AG09309 (cell line): ENCODE results near the gene AHSG.

Experiments used
- DNase-seq: peaks from one replicate; pipeline ENCODE4 v3.0.0-alpha.2; 2010; ENCODE audit warnings: low read depth
- H3K4me3 ChIP-seq: 2 replicates; pipeline ENCODE4 v1.5.1; 2011; ENCODE audit warnings: mild to moderate bottlenecking, low read depth, low read length, moderate library complexity; ENCODE audit not compliant: control insufficient read depth
- TF ChIP-seq, protein P1 (sequence below): IDR thresholded peaks from 2 replicates; pipeline ENCODE4 v1.5.1; 2011; ENCODE audit warnings: mild to moderate bottlenecking, low read depth, low read length, inconsistent platforms; ENCODE audit not compliant: insufficient read depth, control insufficient read depth; ENCODE audit errors: missing control alignments

Gene AHSG

DNA sequence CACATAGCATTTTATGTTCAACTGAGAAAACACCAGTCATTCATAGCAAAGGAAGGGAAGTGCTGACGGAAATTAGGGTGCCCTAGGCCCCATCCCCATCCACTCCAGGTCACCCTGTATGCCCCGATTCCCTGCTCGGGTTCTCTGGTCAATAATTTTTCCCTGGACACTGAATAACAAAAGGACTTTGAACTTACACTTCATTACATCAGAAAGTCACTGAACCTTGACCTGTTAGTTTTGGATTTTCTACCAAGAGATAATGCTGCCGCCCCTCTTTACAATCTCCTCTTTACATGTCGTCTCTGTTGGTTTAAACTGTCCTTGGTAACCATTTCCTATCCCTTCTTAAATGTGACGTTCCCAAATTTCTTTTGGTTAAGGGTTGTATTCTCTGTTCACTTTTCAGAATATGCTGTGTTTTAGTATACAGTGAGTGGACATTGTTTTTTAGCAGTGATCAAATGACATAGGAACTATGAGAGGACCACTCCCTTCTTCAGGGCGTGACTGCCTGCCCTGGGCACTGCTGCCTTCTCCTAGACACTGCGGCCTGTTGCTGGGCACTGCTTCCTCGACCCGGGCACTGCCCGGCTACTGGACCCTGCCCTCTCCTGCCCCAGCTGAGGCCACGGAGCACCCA, 13.6 kb upstream of the AHSG start:
- TF ChIP-seq, protein P1, sequence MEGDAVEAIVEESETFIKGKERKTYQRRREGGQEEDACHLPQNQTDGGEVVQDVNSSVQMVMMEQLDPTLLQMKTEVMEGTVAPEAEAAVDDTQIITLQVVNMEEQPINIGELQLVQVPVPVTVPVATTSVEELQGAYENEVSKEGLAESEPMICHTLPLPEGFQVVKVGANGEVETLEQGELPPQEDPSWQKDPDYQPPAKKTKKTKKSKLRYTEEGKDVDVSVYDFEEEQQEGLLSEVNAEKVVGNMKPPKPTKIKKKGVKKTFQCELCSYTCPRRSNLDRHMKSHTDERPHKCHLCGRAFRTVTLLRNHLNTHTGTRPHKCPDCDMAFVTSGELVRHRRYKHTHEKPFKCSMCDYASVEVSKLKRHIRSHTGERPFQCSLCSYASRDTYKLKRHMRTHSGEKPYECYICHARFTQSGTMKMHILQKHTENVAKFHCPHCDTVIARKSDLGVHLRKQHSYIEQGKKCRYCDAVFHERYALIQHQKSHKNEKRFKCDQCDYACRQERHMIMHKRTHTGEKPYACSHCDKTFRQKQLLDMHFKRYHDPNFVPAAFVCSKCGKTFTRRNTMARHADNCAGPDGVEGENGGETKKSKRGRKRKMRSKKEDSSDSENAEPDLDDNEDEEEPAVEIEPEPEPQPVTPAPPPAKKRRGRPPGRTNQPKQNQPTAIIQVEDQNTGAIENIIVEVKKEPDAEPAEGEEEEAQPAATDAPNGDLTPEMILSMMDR: no peak

GRCh38 chr3:186599785-186600166, 13.1 kb upstream of the AHSG start:
- DNase-seq: no peak
- TF ChIP-seq, protein P1: no peak
- H3K4me3 ChIP-seq: no peak overlapping the region

More for the DNA sequence above, 13.6 kb upstream of the AHSG start:
- H3K4me3 ChIP-seq: no peak overlapping the region
- DNase-seq: no peak

DNA sequence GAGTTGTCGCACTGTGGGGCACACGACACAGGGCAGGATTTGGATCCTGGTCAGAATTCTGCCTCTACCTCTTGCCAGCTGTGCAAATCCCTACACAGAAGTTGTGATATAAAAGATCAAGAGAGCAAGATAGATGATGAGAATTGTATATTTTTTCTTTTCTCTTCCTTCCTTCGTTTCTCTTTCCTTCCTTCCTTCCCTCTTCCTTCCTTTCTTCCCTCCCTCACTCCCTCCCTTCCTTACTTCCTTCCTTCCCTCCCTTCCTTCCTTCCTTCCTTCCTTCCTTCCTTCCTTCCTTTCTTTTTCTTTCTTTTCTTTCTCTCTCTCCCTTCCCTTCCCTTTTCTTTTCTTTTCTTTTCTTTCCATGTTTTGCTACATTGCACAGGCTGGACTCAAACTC, 12.0 kb upstream of the AHSG start:
- TF ChIP-seq, protein P1: no peak
- no peak overlapping the region for H3K4me3 ChIP-seq
- DNase-seq: no peak

GRCh38 chr3:186603159-186603558, 9.7 kb upstream of the AHSG start:
- no peak overlapping the region for H3K4me3 ChIP-seq
- no peak for DNase-seq
- TF ChIP-seq, protein P1: no peak

DNA sequence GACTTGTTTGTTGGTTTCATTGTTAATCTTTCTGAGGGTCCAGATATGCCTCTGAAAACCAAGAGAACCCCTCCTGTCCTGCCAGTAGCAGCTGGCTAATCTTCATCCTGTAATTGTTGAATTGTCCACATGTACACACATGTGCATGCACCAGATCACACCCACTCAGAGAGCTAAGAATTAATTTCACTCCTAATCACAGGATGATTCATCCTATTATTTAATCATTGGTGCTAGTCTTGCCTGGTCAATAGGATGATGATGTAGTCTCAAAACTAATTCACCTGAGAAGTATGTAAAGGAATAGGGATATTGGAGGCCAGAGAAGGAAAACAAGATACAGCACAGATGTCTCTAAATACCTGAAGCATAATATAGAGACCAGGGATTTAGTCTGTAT, 7.8 kb upstream of the AHSG start:
- no peak overlapping the region for H3K4me3 ChIP-seq
- TF ChIP-seq, protein P1: no peak
- no peak for DNase-seq

DNA sequence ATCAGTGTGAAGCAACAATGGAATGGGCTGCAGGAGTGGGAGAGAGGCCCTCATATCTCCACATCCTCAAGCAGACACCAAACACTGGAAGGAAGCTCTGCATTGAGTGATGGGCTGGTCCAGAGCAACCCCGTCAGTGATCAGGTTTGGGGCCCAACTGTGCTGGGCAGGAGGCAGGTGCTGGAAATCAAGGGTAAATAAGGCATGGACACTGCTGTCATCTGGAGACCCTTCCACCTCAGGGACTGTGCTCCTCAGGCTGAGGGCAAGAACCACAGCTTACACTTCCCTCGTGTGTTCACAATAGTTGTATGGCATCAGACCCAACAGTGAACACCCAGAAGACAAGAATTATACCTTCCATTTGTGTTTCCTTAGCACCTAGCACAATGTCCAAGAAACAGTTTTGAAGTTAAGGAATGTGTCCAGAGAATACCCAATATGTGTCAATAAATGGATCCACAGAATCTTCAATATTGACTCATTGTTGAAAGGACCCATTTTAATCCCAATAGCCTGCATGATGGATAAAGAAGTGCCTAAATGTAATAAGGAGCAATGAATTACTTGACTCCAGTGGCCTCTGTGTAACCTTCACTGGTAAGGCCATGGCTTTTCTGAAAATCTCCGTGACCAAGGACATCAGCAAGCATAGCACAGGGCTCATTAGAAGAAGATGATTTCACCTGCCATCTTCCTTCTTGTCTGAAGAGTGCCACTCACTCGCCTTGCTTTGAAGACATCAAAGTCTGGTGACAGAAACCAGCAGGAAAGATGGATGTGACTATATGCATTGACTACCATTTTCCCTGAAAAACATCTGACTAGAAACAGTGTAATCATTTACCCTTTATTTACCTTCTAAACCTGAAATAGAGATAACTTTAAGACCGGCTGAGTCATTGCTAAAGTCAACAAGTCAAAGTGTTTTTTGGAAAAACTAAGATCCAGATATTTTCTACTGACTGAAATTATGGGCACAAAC, 7.0 kb upstream of the AHSG start:
- DNase-seq: no peak
- TF ChIP-seq, protein P1: no peak
- H3K4me3 ChIP-seq: no peak overlapping the region
